Neutrophil (primary cell): Measurements from ENCODE around the gene BGN.

Experiments used
- H3K27ac ChIP-seq: fragments of 200-600 bp; sonication (generic); 2 replicates; pipeline ENCODE4 v1.5.1; 2016; ENCODE audit warnings: mild to moderate bottlenecking, moderate library complexity
- H3K27me3 ChIP-seq: fragments of 200-600 bp; sonication (generic); 2 replicates; pipeline ENCODE4 v1.6.0; 2016; ENCODE audit warnings: mild to moderate bottlenecking
- H3K36me3 ChIP-seq: fragments of 200-600 bp; sonication (generic); 2 replicates; pipeline ENCODE4 v1.5.1; 2017
- H3K4me1 ChIP-seq, 2 experiments: fragments of 200-600 bp in 1 of 2; sonication (generic) in 1 of 2; 1 replicate in 1 of 2; 2 replicates in 1 of 2; pipeline versions ENCODE4 v1.5.1 to v1.6.1; 2013 to 2016; ENCODE audit warnings: low read depth in 1 of 2, low read length in 1 of 2, mild to moderate bottlenecking in 1 of 2, moderate library complexity in 1 of 2; ENCODE audit not compliant: control insufficient read depth in 1 of 2, insufficient read depth in 1 of 2
- H3K4me3 ChIP-seq, 2 experiments: fragments of 200-600 bp in 1 of 2; sonication (generic) in 1 of 2; 1 replicate in 1 of 2; 2 replicates in 1 of 2; pipeline ENCODE4 v1.5.1; 2013 to 2016; ENCODE audit warnings: low read depth in 1 of 2, low read length in 1 of 2, mild to moderate bottlenecking in 1 of 2, moderate library complexity in 1 of 2
- H3K9me3 ChIP-seq: fragments of 200-600 bp; sonication (generic); 2 replicates; pipeline ENCODE4 v1.5.1; 2016
- CTCF ChIP-seq: fragments of 200-600 bp; sonication (generic); IDR thresholded peaks from 2 replicates; pipeline ENCODE4 v1.5.1; 2016; ENCODE audit warnings: antibody characterized with exemption

BGN gene

GRCh38 chrX:153474718-153475117 is 20.1 kb upstream of the BGN start:
- no peaks in the 10 kb centered on the region for H3K36me3 ChIP-seq
- no peak overlapping the region for H3K4me3 ChIP-seq
- no peak overlapping the region for H3K27ac ChIP-seq
- no peaks in the 10 kb centered on the region for H3K9me3 ChIP-seq
- peaks cover 38% of the 10 kb centered on the region for H3K27me3 ChIP-seq
- H3K4me1 ChIP-seq: peaks cover 3 to 10% of the 10 kb centered on the region in 2 experiments
- no peak for TF ChIP-seq CTCF

- peaks cover 0 to 6% of the 10 kb centered on the region in 2 experiments for H3K4me1 ChIP-seq
- H3K36me3 ChIP-seq: no peaks in the 10 kb centered on the region
- peaks cover 38% of the 10 kb centered on the region for H3K27me3 ChIP-seq
- no peak overlapping the region for H3K4me3 ChIP-seq
- no peaks in the 10 kb centered on the region for H3K9me3 ChIP-seq
- H3K27ac ChIP-seq: no peak overlapping the region
- TF ChIP-seq CTCF: no peak
Observed at GRCh38 chrX:153475271-153475670, 19.5 kb upstream of the BGN start.

GRCh38 chrX:153475751-153476281 is 19.0 kb upstream of the BGN start:
- Histone ChIP-seq H3K36me3 (no peaks in the 10 kb centered on the region), H3K9me3 (no peaks in the 10 kb centered on the region), H3K27ac (no peak overlapping the region), H3K4me1 (peaks cover 0 to 6% of the 10 kb centered on the region in 2 experiments), H3K4me3 (no peak overlapping the region), H3K27me3 (peaks cover 38% of the 10 kb centered on the region)
- TF ChIP-seq CTCF: no peak

- no peaks in the 10 kb centered on the region for H3K9me3 ChIP-seq
- H3K4me1 ChIP-seq: no peaks in the 10 kb centered on the region
- H3K27me3 ChIP-seq: peaks cover 38% of the 10 kb centered on the region
- no peak for TF ChIP-seq CTCF
- no peak overlapping the region for H3K4me3 ChIP-seq
- H3K36me3 ChIP-seq: no peaks in the 10 kb centered on the region
- no peak overlapping the region for H3K27ac ChIP-seq
Observed at GRCh38 chrX:153476666-153477363, 18.0 kb upstream of the BGN start.

GRCh38 chrX:153477364-153477857 is 17.4 kb upstream of the BGN start:
- TF ChIP-seq CTCF: no peak
- no peaks in the 10 kb centered on the region for H3K36me3 ChIP-seq
- no peak overlapping the region for H3K4me3 ChIP-seq

More at GRCh38 chrX:153477364-153477857, 17.4 kb upstream of the BGN start:
- H3K4me1 ChIP-seq: no peaks in the 10 kb centered on the region
- H3K9me3 ChIP-seq: no peaks in the 10 kb centered on the region
- no peak overlapping the region for H3K27ac ChIP-seq
- peaks cover 38% of the 10 kb centered on the region for H3K27me3 ChIP-seq
